ENCODE measurements around the gene SUPT20HL1.
"Not testable (repeated sequence)": the region's sequence is repeated elsewhere in the genome, so short reads cannot be mapped to it uniquely, and the experiment has no call there.

Gene SUPT20HL1

GRCh38 chrX:24360272-24360671 lies at the start of gene SUPT20HL1:
TSS of gene SUPT20HL1 (plus strand) at chrX:24360639. CDS start at chrX:24362761, 2,122 bp downstream.
- DNase-seq: no peak

- not testable (repeated sequence) for DNase-seq
These were observed 49.5 kb upstream of the SUPT20HL1 start for GRCh38 chrX:24310916-24311315.

- DNase-seq: not testable (repeated sequence)
These were observed 48.8 kb upstream of the SUPT20HL1 start for GRCh38 chrX:24311507-24312248.

- not testable (repeated sequence) for DNase-seq
These were observed 48.2 kb upstream of the SUPT20HL1 start for GRCh38 chrX:24312249-24312607.

- DNase-seq: no peak
These were observed 46.3 kb upstream of the SUPT20HL1 start, which contains the start of gene SUPT20HL2 for GRCh38 chrX:24314019-24314635. TSS of gene SUPT20HL2 (minus strand) at chrX:24314069. CDS start at chrX:24313315, 754 bp downstream.

- no peak for DNase-seq
These were observed 44.3 kb upstream of the SUPT20HL1 start for GRCh38 chrX:24316111-24316510.

- DNase-seq: no peak
These were observed 42.9 kb upstream of the SUPT20HL1 start for GRCh38 chrX:24317567-24317966.

GRCh38 chrX:24321741-24322395 lies 38.6 kb upstream of the SUPT20HL1 start:
- DNase-seq: no peak

- no peak for DNase-seq
These were observed 35.2 kb upstream of the SUPT20HL1 start for GRCh38 chrX:24325231-24325630.

GRCh38 chrX:24332878-24333277 lies 27.6 kb upstream of the SUPT20HL1 start:
- no peak for DNase-seq

GRCh38 chrX:24333371-24333770 lies 27.1 kb upstream of the SUPT20HL1 start:
- DNase-seq: no peak

GRCh38 chrX:24334461-24334860 lies 26.0 kb upstream of the SUPT20HL1 start:
- no peak for DNase-seq

- no peak for DNase-seq
These were observed 24.6 kb upstream of the SUPT20HL1 start for GRCh38 chrX:24335871-24336270.

- DNase-seq: no peak
These were observed 20.5 kb upstream of the SUPT20HL1 start for GRCh38 chrX:24339911-24340310.

- no peak for DNase-seq
These were observed 19.9 kb upstream of the SUPT20HL1 start for GRCh38 chrX:24340501-24340900.

GRCh38 chrX:24341795-24342194 lies 18.6 kb upstream of the SUPT20HL1 start:
- DNase-seq: no peak

- no peak for DNase-seq
These were observed 16.7 kb upstream of the SUPT20HL1 start for GRCh38 chrX:24343719-24344118.

GRCh38 chrX:24347881-24348280 lies 12.6 kb upstream of the SUPT20HL1 start:
- no peak for DNase-seq

- DNase-seq: no peak
These were observed 10.2 kb upstream of the SUPT20HL1 start for GRCh38 chrX:24350217-24350616.

GRCh38 chrX:24355095-24355494 lies 5.3 kb upstream of the SUPT20HL1 start:
- no peak for DNase-seq

- no peak for DNase-seq
These were observed 3.3 kb upstream of the SUPT20HL1 start for GRCh38 chrX:24357106-24357505.

- DNase-seq: not testable (repeated sequence)
These were observed 1.8 kb downstream of the SUPT20HL1 start for GRCh38 chrX:24362089-24362745.

- DNase-seq: not testable (repeated sequence)
These were observed 3.2 kb downstream of the SUPT20HL1 start for GRCh38 chrX:24363432-24364181.
